NCI-H2107 treated with DMSO at 0.1 percent for 48 hours (cell line): Measurements from ENCODE around the gene FARSB.
A peak's percentile ranks its signal among the peaks of the same experiment; 100 is the strongest.

Experiments used
- DNase-seq: peaks from one replicate; lab custom pipeline; 2025; ENCODE audit not compliant: unreplicated experiment; lab: John Stamatoyannopoulos, UW

FARSB gene

DNA sequence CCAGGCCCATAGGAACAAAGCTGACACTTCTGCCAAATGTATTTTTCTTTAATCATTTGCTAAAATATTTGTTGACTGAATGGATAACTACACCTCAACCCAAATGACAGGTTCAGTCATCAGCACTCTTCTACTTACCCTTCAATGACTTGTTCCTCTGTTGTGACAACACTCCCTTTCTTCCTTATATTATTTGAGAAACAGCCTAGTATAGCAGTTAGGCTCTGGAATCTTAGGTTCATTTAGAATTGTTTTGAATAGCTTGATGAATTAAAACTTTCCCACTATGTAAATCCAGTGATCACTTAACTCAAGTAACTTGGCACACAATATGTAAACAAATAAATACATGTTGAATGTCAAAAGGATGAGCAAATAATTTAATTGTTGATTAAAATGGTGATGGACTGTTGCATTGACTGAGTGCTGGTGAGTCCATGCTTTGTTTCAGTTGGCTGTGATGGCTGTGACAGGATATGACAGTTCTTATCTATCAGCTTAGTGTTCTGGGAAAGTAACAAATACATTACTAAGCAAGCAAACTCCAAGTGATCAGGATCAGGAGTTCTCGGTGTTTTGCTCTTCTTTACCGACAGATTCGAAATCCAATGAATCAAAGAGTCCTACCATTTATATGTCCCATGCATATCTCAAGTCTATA, 12.7 kb upstream of the FARSB start:
- DNase-seq: no peak

GRCh38 chr2:222663479-222663878, 7.6 kb upstream of the FARSB start:
- no peak for DNase-seq

DNA sequence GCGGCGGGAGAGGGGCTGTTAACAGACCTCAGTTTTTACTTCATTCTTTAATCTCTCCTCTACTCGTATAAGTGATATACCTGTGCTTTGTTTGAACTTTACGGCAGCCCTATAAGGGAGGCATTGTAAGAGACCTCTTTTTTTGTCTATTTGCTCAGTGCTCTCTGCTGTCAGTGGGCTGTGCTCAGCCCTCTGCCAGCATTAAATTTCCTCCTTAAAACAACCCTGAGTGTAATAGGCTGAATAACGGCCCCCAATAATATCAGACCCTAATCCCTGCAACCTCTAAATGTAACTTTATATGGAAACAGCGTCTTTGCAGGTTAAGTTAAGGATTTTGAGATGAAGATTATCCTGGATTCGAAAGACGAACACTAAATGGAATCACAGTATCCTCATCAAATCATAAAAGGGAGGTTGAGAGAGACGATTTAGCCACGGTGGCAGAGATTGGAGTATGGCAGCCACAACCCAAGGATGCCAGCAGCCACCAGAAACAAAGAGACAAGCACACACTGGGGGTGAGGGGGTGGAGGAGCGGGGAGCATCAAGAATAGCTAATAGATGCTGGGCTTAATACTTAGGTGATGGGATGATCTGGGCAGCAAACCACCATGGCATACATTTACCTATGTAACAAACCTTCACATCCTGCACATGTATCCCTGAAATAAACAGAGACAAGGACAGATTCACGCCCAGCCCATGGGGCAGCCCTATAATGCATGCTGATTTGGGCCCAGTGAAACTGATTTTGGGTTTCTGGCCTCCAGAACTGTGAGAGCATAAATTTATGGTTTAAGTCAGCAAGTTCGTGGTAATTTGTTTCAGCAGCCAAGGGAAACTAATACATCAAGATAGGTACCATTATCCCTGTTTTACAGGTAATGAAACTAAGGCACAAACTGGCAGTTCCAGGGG, 894 bp upstream of the FARSB start:
- no peak for DNase-seq

GRCh38 chr2:222653280-222653679, 2.6 kb downstream of the FARSB start:
- no peak for DNase-seq

GRCh38 chr2:222652491-222653255, 3.2 kb downstream of the FARSB start:
- DNase-seq: no peak

DNA sequence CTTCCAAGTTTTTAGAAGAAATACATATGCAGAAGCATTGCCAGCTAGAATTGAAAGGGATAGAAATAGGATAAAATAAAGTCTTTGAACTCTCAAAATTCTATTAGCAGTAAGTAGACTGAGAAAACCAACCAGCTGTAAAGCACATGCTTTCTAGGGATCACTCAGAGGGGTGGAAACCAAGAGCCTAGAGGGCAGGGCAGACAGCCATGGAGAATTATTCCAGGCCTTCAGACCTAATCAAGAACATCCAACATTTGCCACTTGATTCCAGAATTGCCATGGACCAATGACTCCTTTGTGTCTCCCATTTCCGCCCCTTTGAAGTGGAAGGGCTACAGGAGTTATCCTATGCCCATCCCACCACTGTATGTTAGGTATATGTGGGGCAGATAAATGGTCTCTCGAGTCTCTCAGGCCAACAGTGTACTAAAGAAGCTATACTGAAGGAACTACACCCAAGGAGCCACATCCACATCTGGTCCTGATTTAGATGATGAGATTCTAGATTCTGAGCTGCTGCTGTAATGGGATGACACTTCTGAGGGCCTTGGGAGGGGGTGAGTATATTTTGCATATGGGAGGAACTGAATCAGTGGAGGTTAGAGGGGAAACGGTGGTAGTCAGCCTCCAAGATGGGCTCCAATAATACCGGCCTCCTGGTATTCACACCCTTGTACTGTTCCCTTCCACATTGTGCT, 4.0 kb downstream of the FARSB start:
- DNase-seq: no peak

- DNase-seq: no peak
These were observed 6.1 kb downstream of the FARSB start for GRCh38 chr2:222649801-222650200.

DNA sequence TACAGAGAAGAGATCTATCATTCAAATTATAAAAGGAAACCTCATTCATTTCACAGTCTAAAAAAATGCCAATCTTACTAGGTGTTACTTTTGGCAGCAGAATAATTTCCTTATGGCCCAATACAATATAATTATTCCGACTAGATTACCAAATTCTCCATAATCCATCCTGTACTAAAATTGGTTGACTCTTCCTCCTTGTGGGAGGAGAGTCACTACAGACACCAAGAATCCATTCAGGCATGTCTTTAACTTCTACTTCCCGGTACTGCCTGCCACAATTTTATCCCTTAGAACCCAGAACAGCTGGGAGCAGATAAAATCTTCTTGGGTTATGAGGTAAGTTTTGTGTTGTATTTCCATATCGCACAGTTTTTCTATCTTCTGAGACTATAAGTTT, 9.9 kb downstream of the FARSB start:
- no peak for DNase-seq

- no peak for DNase-seq
These were observed 12.8 kb downstream of the FARSB start for GRCh38 chr2:222643134-222643533.

GRCh38 chr2:222641336-222641735, 14.6 kb downstream of the FARSB start:
- DNase-seq: no peak

DNA sequence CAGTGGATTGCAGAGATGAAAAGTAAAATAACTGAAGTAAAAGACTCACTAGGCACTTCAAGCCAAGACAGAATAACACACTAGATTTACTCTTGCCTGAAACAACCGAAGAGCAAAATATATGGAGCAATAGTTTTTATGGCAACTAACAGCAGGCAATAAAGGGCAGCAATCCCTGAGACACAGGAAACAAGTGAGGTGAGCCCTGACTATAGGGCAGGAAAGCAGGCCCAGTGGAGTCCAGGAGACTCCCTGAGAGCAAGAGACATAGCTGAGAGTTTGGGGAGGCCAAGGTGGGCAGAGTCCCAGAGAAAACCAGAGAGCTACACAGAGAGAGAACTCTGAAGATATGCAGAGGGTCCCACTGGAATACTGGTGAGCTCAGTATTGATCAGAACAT, 18.8 kb downstream of the FARSB start:
- DNase-seq: no peak

GRCh38 chr2:222635295-222635694, 20.6 kb downstream of the FARSB start:
- no peak for DNase-seq

DNA sequence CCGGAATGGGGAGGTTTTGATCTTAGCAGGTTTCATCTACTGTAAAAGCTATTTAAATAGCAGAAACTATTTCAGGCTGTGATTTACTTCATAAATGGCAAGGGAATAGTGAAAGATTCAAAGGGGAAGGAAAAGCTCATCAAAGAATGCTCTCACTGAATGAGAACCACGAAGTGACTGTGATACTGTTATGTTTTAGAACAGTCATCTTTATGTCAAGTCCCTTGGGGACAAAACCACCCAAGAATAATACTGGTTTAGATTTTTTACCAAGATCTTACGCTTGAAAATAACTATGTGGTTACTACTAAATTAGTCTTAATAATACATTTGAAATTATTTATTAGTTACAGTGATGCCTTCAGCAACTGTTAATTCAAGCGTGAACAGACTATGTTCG, 28.1 kb downstream of the FARSB start:
- DNase-seq: no peak

DNA sequence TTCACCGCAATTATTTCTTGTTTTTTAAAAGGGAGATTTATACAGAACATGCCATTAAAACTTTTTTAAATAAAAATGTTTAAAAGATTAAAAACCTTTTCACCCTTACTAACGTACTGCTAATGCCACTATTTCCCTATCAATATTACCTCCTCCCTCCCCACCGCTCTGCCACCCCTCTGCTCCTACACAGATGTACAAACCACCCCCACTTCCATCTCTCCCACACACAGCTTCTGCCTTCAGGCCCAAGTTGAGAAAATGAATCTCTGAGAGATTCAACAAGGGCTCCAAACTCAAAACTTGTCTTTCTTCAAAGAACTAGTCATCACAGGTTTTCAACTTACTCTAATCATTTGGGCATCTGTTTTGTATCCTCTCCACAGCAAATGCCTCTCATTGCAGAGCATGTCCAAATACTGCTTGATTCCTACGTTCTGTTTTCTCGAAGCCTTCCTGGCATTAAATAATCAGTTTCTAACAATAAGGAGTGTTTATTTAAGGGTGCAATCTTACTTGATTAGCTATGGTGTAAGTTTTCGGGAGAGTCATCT, 32.1 kb downstream of the FARSB start:
- DNase-seq: no peak

DNA sequence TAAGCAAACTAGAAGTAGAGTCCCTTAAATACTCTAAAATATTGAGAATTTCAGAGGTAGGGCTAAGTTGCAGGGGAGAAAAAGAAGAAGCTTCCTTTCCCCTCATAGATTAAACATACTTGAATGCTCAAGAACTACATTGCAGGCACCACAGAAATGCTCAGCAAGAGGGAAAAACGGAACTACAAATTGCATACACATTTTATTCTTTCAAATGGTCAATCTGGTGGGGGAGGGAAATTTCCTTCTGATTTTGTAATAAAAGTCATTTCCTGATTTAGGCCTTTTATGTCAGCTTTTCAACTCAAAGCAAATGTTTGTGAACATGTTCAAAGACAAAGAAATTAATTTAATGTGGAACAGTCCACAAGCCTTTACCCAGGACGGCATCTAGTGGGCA, 33.0 kb downstream of the FARSB start:
- DNase-seq: no peak

DNA sequence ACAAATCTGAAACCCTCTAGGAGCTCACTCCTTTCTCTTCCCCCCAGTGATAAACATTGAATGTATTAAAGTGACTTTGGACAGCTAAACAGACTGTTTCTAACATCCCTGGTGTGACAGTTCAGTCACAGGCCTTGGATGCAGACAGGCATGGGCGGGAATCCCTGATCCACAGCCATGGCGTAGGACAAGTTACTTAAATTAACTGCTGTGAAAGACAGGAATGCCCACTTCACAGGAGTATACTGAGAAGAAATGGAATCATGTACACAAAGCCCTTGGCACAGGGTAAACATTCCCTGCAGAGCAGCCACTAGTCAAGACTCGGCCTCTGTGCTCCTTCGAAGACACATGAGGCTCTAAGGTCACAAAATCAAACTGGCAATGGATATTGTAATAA, 34.0 kb downstream of the FARSB start:
- no peak for DNase-seq

- DNase-seq: no peak
These were observed 40.6 kb downstream of the FARSB start for GRCh38 chr2:222615320-222615719.

DNA sequence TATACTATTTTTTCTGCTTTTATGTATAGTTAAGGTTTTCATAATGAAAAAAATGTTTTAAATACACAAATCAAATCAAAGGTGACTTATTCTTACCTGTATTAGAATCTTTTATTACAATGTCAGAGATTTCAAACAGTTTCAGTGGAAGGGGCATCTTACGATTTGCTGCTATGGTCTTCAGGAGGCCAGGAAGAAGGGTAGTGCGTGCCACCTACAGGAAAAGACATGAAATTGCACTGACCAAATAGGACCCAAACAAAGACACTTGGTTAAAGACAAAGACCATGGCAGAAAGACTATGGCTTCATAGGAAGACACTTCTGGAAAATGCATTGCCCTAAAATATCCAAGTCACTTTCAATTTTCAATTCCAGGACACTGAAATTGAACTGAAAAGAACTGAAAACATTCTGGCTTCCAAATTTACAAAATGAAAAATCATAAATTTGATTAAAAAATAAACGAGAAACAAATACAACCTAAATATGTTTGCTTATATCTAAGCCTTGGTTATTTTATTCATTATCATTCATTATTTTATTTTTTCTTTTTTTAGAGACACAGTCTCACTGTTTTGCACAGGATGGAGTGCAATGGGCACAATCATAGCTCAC, 42.1 kb downstream of the FARSB start:
- DNase-seq: peak; percentile 43

- DNase-seq: no peak
These were observed 44.2 kb downstream of the FARSB start for GRCh38 chr2:222611684-222612083.

- no peak for DNase-seq
These were observed 45.1 kb downstream of the FARSB start for GRCh38 chr2:222610746-222611145.
